Hypothalamus (tissue), 51 donors: ENCODE results near the gene LGR5.
"Not testable (repeated sequence)": the region's sequence is repeated elsewhere in the genome, so short reads cannot be mapped to it uniquely, and the experiment has no call there.

Source experiments
- DNase-seq, 51 donors: peaks; one replicate each; lab custom pipeline; 2025; lab: John Stamatoyannopoulos, UW

The LGR5 gene

DNA sequence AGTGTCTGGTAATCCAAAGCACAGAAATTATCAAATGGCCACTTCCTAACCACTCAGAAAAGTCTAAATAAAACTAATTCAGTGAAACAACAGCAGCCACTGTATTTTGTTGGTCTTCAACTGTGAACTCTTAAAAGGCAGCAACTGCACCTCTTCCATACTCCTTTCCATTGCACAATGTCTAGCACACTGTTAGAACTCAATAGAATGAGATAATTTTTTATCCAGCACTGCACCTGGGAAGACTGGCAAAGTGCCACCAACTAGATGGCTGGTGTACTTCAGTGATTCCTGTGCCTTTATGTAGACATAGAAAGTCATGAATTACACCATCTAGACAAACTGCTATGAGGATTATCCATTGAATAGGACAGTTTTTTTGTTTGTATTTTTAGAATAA, 26.2 kb downstream of the LGR5 start:
- DNase-seq = no peak

- DNase-seq = peak in 1 of 51 donors; percentile 1
Measured at GRCh38 chr12:71469258-71469750, 29.7 kb downstream of the LGR5 start.

- DNase-seq = no peak
Measured at GRCh38 chr12:71472441-71472911, 32.9 kb downstream of the LGR5 start.

GRCh38 chr12:71474791-71475190, 35.2 kb downstream of the LGR5 start:
- DNase-seq = no peak

DNA sequence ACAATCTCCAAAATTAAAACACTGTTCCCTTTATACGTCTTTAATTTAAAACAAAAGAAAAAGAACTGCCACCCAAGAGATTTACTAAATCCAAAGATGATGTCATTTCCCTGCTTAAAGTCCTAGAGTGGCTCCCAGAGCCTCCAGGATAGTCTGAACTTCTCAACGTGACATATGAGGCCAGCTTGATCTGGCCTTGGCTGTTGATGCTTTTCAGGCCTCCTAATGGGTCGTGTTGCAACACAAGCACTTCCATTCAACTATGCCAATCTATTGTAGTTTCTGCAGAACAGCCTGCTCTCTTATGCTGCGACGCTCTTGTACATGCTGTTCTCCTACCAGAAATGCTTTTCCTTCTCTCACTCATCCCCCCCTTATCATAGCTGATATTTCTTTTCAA, 35.7 kb downstream of the LGR5 start:
- DNase-seq = peak in 6 of 51 donors; percentile 7 to 26 (median 12)

GRCh38 chr12:71476513-71476912, 36.9 kb downstream of the LGR5 start:
- DNase-seq = no peak

GRCh38 chr12:71477609-71478008, 38.0 kb downstream of the LGR5 start:
- DNase-seq = no peak

DNA sequence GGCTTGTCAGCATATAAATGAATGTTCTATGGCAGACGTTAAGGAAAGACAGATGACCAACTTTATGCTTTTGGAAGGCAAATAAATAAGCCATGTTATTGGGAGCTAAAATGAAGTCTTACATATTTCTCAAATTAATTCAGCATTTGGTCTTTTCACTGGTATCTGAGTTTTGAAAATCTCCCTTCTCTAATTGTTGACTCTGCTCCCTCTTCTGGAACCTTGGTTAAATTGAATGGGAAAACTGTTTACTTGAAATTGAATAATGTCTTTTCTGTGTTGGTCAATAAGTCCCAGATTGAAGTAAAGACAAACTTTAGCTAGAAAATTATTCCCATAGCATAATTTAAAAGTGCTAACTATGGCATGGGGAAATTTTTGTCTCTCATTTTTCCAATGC, 38.7 kb downstream of the LGR5 start:
- DNase-seq = peak in 1 of 51 donors; percentile 22

- no peak for DNase-seq
Measured at GRCh38 chr12:71484272-71484905, 44.8 kb downstream of the LGR5 start.

DNA sequence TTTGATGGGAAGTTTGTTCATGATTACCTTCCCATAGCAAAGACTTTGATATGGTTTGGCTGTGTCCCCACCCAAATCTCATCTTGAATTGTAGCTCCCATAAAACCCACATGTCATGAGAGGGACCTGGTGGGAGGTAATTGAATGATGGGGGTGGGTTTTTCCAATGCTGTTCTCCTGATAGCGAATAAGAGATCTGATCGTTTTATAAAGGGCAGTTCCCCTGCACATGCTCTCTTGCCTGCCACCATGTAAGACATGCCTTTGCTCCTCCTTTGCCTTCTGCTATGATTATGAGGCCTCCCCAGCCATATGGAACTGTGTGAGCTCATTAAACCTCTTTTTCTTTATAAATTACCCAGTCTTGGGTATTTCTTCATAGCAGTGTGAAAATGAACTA, 51.2 kb downstream of the LGR5 start:
- DNase-seq = not testable (repeated sequence)

- no peak for DNase-seq
Measured at GRCh38 chr12:71492604-71493003, 53.0 kb downstream of the LGR5 start.

DNA sequence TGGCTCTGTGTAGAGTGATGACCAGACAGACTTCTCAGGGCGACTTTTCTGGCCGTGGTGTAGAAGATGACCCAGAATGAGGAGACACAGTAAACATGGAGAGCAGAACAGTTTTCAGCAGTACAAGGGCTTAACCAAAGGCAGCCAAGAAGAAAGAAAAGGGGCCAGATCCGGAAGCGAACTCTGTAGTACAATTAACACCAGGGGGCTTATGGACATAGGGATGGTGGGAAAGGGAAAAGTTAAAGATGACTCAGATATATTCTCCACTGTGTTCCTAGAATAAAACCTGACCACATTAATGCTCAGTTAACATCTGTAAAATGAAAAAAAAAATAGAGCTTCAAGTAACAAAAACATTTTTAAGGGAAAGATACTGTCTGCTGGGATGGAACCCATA, 60.2 kb downstream of the LGR5 start:
- no peak for DNase-seq

DNA sequence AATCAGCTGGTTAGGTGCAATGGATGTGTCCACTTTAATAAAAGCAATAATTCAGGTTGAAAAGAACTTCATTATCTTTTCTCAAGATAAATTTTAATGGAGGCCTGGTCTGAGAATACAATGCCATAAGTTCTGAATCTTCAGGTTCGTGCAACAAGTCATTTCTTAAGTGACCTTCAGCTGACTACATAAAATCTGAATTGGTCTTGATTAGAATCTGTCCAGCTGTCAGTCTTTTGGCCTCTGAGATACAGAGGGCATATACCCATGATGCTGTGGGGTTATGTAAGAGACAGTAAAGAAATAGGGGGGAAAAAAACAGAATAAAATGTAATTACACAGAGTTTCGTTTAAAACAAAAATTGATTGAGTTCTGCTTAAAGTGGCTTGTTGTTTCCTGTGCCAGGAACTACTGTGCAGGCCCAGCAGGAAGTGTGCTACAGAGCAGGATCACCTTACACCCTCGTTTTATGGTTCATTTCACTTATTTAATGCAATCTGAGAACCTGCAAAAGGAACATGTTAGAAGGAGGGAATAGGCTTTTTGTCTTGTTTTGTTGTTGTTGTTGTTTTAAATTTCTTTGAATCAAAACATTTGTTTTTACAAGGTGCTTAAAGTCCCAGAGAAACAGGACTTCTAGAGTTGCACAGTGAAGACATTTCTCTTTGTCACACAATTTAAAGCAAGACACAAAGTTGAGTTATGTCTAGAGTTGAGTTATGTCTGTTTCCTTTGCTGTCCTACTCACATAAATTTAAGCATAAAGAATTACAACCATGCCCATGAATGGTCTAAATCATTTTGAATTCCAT, 64.2 kb downstream of the LGR5 start:
- DNase-seq = no peak

DNA sequence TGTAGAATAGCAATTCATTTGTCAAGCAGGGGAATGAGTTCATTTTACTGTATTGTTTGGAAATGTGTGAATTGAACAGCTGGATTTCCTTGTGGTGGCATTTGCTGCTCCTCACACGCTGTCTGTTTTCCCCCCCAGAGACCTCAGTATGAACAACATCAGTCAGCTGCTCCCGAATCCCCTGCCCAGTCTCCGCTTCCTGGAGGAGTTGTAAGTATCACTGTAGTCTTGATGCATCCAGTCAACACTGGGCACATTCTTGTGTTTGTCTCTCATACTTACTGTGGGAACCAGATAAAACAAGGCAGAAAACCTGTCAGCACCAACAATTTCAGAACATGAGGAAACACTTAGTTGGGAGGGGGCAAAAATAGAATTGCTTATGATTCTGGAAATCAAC, 64.9 kb downstream of the LGR5 start:
- DNase-seq = peak in 1 of 51 donors; percentile 0

- no peak for DNase-seq
Measured at GRCh38 chr12:71509705-71510104, 70.1 kb downstream of the LGR5 start.

- no peak for DNase-seq
Measured at GRCh38 chr12:71517145-71517846, 77.7 kb downstream of the LGR5 start.

GRCh38 chr12:71521125-71521524, 81.5 kb downstream of the LGR5 start:
- DNase-seq = no peak

DNA sequence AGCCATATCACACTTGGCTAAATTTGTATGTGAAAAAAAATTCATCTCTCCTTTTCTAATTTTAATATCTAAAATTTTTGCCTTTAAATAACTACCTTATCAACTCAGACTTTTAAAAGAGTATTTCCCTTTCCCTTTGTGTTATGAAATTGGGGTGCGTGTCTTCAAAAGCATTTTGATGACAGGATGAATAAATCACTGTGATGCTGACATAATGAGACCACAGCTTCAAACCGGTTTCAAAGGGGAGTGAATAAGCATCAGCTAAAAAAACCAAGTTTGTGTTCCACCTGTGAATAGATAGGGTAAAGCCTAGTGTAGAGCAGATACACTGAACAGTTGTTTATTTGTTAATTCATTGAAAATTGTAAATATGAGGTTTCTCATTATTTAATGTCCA, 85.0 kb downstream of the LGR5 start:
- no peak for DNase-seq

DNA sequence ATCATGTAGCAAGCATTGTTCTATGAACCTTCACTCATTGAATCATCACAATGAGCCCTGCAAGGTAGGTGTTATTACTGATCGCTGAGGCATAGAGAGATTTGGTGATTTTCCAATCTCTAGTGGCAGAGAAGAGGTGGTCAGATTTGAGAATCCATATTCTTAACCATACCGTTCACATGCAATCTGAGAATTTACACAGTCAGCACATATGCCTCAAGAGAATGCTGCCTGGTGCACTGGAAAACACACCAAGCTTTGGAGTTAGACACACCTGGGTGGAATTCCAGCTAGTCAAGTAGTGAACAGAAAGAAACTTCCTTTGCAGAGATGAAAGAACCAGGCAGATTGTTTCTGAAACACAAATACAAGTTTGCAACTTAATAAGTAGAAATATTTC, 94.1 kb downstream of the LGR5 start:
- DNase-seq = no peak

DNA sequence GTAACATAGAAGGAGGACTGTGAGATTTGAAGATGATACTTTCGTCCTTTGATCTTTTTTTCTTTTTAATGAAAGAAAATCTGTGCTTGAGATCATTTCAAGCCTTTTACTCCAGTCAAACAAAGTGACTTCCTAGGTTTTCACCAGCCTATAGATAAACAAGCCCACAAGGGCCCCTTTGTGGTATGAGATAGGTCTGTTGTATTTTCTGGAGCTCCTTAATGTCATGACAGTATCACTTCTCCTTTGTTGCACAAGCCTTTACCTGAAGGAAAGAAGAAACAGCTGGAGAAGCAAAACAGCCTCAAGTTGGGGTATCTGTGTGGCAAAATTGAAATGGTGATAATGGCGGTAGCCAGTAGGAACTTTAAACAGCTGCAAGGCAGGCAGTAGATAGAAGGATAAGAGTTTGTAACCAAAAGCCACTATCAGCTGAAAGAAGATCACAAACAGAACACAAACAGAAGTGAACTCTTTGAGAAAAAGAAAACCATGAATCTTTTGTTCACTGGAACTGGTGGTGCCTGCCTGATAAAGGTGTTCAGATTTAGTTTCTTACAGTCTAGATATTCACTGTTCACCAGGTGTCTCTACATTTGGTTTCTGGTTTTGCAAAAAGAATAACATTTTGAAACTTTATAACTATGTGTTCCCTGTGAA, 96.8 kb downstream of the LGR5 start:
- no peak for DNase-seq
